ENCODE data around the gene ZMAT5. TPM values are rescaled to one million over a fixed set of nuclear protein-coding genes. Genes with fewer than 3 reads are reported as not detected.

Gene ZMAT5
- total RNA-seq, 1 donor from 2014 or later: 24.4 TPM

DNA sequence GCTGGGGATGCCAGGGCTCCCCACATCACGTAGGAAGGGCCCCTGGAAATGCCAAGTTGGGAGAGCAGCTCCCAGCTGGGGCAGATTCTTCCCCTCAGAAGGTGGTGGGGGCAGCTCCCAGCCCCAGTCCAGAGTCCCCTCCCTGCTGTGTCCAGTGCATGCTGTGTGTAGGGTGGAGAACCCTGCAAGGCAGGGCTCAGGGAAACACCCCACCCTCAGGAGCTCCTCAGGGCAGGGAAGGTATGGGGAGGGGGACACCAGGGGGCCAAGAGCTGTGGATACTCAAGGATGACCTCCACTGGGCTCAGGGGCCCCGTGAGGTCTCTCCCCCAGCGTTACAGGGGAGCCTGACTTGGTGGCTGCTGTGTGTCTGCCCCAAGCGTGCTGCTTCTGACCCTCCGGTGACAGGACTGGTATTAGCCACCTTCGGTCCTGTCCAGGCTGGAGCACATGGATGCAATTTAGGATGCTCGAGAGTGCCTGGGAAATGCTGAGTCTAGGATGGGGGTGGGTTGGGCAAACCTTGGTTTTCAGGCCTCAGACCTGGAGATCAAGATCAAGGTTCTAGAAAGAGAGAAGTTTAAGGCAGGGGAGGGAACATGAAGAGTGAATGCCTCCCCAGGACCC, 63.1 kb downstream of the ZMAT5 start:
- Histone ChIP-seq H3K27ac (ENCODE audit: low read depth, low read length) (no peak overlapping the region), H4K20me1 (ENCODE audit: insufficient read depth, low read length) (peaks cover 22% of the 10 kb centered on the region), H3K4me3 (ENCODE audit: insufficient read depth, low read depth, low read length) (no peak overlapping the region), H3K4me2 (ENCODE audit: low read length) (no peak overlapping the region), H3K79me2 (ENCODE audit: insufficient read depth, low read length) (no peaks in the 10 kb centered on the region), H2AFZ (ENCODE audit: low read depth, low read length) (no peak overlapping the region), H3K27me3 (ENCODE audit: insufficient read depth, low read length) (no peaks in the 10 kb centered on the region), H3K4me1 (ENCODE audit: insufficient read depth, low read length) (peaks cover 33% of the 10 kb centered on the region), H3K36me3 (ENCODE audit: insufficient read depth, low read length) (no peaks in the 10 kb centered on the region), H3K9ac (ENCODE audit: low read length) (no peak overlapping the region), H3K9me3 (ENCODE audit: insufficient read depth, low read depth, low read length) (no peaks in the 10 kb centered on the region)
- TF ChIP-seq EZH2 (IDR thresholded peaks at IDR 0.05; ENCODE audit: insufficient read depth, low read length): no peak
- TF ChIP-seq, protein P1, sequence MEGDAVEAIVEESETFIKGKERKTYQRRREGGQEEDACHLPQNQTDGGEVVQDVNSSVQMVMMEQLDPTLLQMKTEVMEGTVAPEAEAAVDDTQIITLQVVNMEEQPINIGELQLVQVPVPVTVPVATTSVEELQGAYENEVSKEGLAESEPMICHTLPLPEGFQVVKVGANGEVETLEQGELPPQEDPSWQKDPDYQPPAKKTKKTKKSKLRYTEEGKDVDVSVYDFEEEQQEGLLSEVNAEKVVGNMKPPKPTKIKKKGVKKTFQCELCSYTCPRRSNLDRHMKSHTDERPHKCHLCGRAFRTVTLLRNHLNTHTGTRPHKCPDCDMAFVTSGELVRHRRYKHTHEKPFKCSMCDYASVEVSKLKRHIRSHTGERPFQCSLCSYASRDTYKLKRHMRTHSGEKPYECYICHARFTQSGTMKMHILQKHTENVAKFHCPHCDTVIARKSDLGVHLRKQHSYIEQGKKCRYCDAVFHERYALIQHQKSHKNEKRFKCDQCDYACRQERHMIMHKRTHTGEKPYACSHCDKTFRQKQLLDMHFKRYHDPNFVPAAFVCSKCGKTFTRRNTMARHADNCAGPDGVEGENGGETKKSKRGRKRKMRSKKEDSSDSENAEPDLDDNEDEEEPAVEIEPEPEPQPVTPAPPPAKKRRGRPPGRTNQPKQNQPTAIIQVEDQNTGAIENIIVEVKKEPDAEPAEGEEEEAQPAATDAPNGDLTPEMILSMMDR (IDR thresholded peaks at IDR 0.05; ENCODE audit: insufficient read depth, low read depth, low read length): no peak
- Mint-ChIP-seq H3K27me3 (ENCODE audit: low read depth, unreplicated experiment) (peaks cover 48% of the 10 kb centered on the region), H3K9me3 (ENCODE audit: unreplicated experiment) (no peaks in the 10 kb centered on the region), H3K27ac (ENCODE audit: unreplicated experiment) (no peak overlapping the region), H3K36me3 (ENCODE audit: low read depth, unreplicated experiment) (no peaks in the 10 kb centered on the region), H3K4me1 (ENCODE audit: low read depth, unreplicated experiment) (peaks cover 3% of the 10 kb centered on the region), H3K4me3 (ENCODE audit: unreplicated experiment) (no peak overlapping the region)
- FAIRE-seq (no peak), DNase-seq (ENCODE audit: low read depth) (no peak)

DNA sequence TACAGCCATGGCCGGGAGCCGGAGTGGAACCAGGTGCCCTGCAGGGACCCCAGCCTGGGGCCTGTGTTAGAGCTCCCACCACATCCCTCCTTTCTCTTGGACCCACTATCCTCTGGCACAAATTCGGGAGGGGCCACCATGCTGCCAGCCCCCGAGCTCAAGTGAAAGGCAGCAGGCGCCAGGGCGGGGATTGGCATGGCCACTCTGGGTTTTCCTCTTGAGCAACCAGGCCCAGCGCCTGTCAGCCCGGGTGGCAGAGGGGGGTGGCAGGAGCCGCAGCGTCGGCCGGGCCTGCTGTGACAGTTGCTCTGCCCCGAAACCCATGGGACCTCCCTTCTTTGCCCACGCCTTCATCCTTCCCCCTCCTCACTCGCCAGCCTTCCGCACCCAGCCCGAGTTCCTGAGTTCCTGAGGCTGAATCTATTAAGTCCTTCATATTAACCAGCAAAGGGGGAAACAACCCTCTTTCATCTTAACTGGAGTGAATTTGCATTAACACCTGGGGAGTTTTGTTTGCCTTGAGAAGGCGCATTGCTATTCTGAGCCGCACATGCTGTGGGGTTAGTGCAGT, 63.8 kb downstream of the ZMAT5 start:
- no peaks in the 10 kb centered on the region for H3K79me2 ChIP-seq (ENCODE audit: insufficient read depth, low read length)
- no peaks in the 10 kb centered on the region for H3K36me3 ChIP-seq (ENCODE audit: insufficient read depth, low read length)
- peaks cover 25% of the 10 kb centered on the region for H4K20me1 ChIP-seq (ENCODE audit: insufficient read depth, low read length)
- Mint-ChIP-seq H3K4me1 (ENCODE audit: low read depth, unreplicated experiment) (peaks cover 3% of the 10 kb centered on the region), H3K27me3 (ENCODE audit: low read depth, unreplicated experiment) (peaks cover 41% of the 10 kb centered on the region), H3K4me3 (ENCODE audit: unreplicated experiment) (no peak overlapping the region), H3K36me3 (ENCODE audit: low read depth, unreplicated experiment) (no peaks in the 10 kb centered on the region), H3K9me3 (ENCODE audit: unreplicated experiment) (no peaks in the 10 kb centered on the region), H3K27ac (ENCODE audit: unreplicated experiment) (no peak overlapping the region)
- no peak overlapping the region for H3K9ac ChIP-seq (ENCODE audit: low read length)
- DNase-seq (ENCODE audit: low read depth): no peak
- no peak overlapping the region for H3K4me3 ChIP-seq (ENCODE audit: insufficient read depth, low read depth, low read length)
- H3K27ac ChIP-seq (ENCODE audit: low read depth, low read length): no peak overlapping the region
- H3K27me3 ChIP-seq (ENCODE audit: insufficient read depth, low read length): no peaks in the 10 kb centered on the region
- H3K9me3 ChIP-seq (ENCODE audit: insufficient read depth, low read depth, low read length): no peaks in the 10 kb centered on the region
- peak; percentile 40 for TF ChIP-seq EZH2 (IDR thresholded peaks at IDR 0.05; ENCODE audit: insufficient read depth, low read length)
- TF ChIP-seq, protein P1 (IDR thresholded peaks at IDR 0.05; ENCODE audit: insufficient read depth, low read depth, low read length): no peak
- H2AFZ ChIP-seq (ENCODE audit: low read depth, low read length): no peak overlapping the region
- no peak overlapping the region for H3K4me2 ChIP-seq (ENCODE audit: low read length)
- peaks cover 33% of the 10 kb centered on the region for H3K4me1 ChIP-seq (ENCODE audit: insufficient read depth, low read length)
- no peak for FAIRE-seq

Data from astrocyte (in vitro differentiated cells and primary cell).